H9 (cell line): ENCODE measurements around the gene ERMN. TPM values are rescaled to one million over a fixed set of nuclear protein-coding genes. Genes with fewer than 3 reads are reported as not detected.

Experiments used
- DNase-seq: peaks from one replicate; pipeline ENCODE4 v3.0.0-alpha.2; 2017
- H2AFZ ChIP-seq: one replicate; pipeline ENCODE4 v1.6.1; 2013; ENCODE audit warnings: mild to moderate bottlenecking, low read length, control low read depth, moderate library complexity
- H2AK5ac ChIP-seq: 2 replicates; pipeline ENCODE4 v1.6.1; 2013; ENCODE audit warnings: low read length, control low read depth, mixed read lengths; ENCODE audit not compliant: insufficient read length
- H2BK120ac ChIP-seq: one replicate; pipeline ENCODE4 v1.6.1; 2013; ENCODE audit warnings: low read depth, mild to moderate bottlenecking, low read length, control low read depth, inconsistent platforms; ENCODE audit not compliant: poor library complexity, severe bottlenecking
- H2BK12ac ChIP-seq: 2 replicates; pipeline ENCODE4 v1.6.1; 2013; ENCODE audit warnings: low read length, control low read depth, mixed read lengths, low read depth; ENCODE audit not compliant: insufficient read length
- H2BK15ac ChIP-seq: 2 replicates; pipeline ENCODE4 v1.6.1; 2013; ENCODE audit warnings: low read depth, low read length, control low read depth
- H2BK20ac ChIP-seq: one replicate; pipeline ENCODE4 v1.6.1; 2013; ENCODE audit warnings: low read depth, mild to moderate bottlenecking, low read length, control low read depth, inconsistent platforms; ENCODE audit not compliant: poor library complexity, severe bottlenecking
- H2BK5ac ChIP-seq: 2 replicates; pipeline ENCODE4 v1.6.1; 2013; ENCODE audit warnings: low read length, control low read depth, mixed read lengths; ENCODE audit not compliant: insufficient read length
- H3K14ac ChIP-seq: 2 replicates; pipeline ENCODE4 v1.6.1; 2013; ENCODE audit warnings: low read length, control low read depth; ENCODE audit not compliant: insufficient read depth
- H3K18ac ChIP-seq: 2 replicates; pipeline ENCODE4 v1.6.1; 2013; ENCODE audit warnings: low read depth, mild to moderate bottlenecking, mixed read lengths, low read length, control low read depth; ENCODE audit not compliant: insufficient read length
- H3K23ac ChIP-seq: 2 replicates; pipeline ENCODE4 v1.6.1; 2013; ENCODE audit warnings: low read length, control low read depth, mixed read lengths, low read depth; ENCODE audit not compliant: insufficient read length
- H3K23me2 ChIP-seq: 2 replicates; pipeline ENCODE4 v1.6.1; 2013; ENCODE audit warnings: low read depth, mild to moderate bottlenecking, mixed read lengths, low read length, control low read depth; ENCODE audit not compliant: insufficient read length, poor library complexity, severe bottlenecking
- H3K27ac ChIP-seq: 2 replicates; pipeline ENCODE4 v1.5.1; 2013; ENCODE audit warnings: low read length, control low read depth, mixed read lengths, low read depth; ENCODE audit not compliant: insufficient read length
- H3K27me3 ChIP-seq: 2 replicates; pipeline ENCODE4 v1.6.1; 2013; ENCODE audit warnings: low read length, control low read depth, inconsistent platforms; ENCODE audit not compliant: insufficient read depth
- H3K4ac ChIP-seq: 2 replicates; pipeline ENCODE4 v1.6.1; 2013; ENCODE audit warnings: low read depth, mild to moderate bottlenecking, control low read depth, inconsistent platforms, low read length, moderate library complexity
- H3K4me1 ChIP-seq: 2 replicates; pipeline ENCODE4 v1.6.1; 2013; ENCODE audit warnings: low read length, control low read depth, inconsistent platforms; ENCODE audit not compliant: insufficient read depth
- H3K4me2 ChIP-seq: 2 replicates; pipeline ENCODE4 v1.6.1; 2013; ENCODE audit warnings: low read length, control low read depth, mixed read lengths; ENCODE audit not compliant: insufficient read length, insufficient read depth
- H3K56ac ChIP-seq: 2 replicates; pipeline ENCODE4 v1.6.1; 2013; ENCODE audit warnings: low read depth, mild to moderate bottlenecking, mixed read lengths, low read length, control low read depth; ENCODE audit not compliant: insufficient read length
- H3K79me1 ChIP-seq: 2 replicates; pipeline ENCODE4 v1.6.1; 2013; ENCODE audit warnings: low read depth, mild to moderate bottlenecking, moderate library complexity, low read length, control low read depth, inconsistent platforms; ENCODE audit not compliant: insufficient read depth, poor library complexity, severe bottlenecking
- H3K79me2 ChIP-seq: 2 replicates; pipeline ENCODE4 v1.6.1; 2013; ENCODE audit warnings: low read length, control low read depth, inconsistent platforms; ENCODE audit not compliant: insufficient read depth
- H3K9ac ChIP-seq: 2 replicates; pipeline ENCODE4 v1.6.1; 2013; ENCODE audit warnings: low read length, control low read depth, mixed read lengths; ENCODE audit not compliant: insufficient read length; ENCODE audit errors: extremely low read depth
- H3K9me3 ChIP-seq: one replicate; pipeline ENCODE4 v1.6.1; 2013; ENCODE audit warnings: low read depth, low read length, inconsistent platforms; ENCODE audit not compliant: control insufficient read depth
- H3T11ph ChIP-seq: one replicate; pipeline ENCODE4 v1.6.1; 2013; ENCODE audit warnings: mild to moderate bottlenecking, low read length, control low read depth, inconsistent platforms
- H4K20me1 ChIP-seq: one replicate; pipeline ENCODE4 v1.6.1; 2013; ENCODE audit not compliant: control insufficient read depth, insufficient read length, insufficient read depth
- H4K5ac ChIP-seq: 2 replicates; pipeline ENCODE4 v1.6.1; 2013; ENCODE audit warnings: low read depth, mild to moderate bottlenecking, mixed read lengths, low read length, control low read depth; ENCODE audit not compliant: insufficient read length
- H4K8ac ChIP-seq: replicated peaks from 2 replicates; pipeline ENCODE4 v1.6.1; 2013; ENCODE audit warnings: low read length, control low read depth, mixed read lengths, low read depth; ENCODE audit not compliant: insufficient read length
- H4K91ac ChIP-seq: 2 replicates; pipeline ENCODE4 v1.6.1; 2013; ENCODE audit warnings: low read depth, mild to moderate bottlenecking, moderate library complexity, mixed read lengths, low read length, control low read depth; ENCODE audit not compliant: insufficient read length
- H3K27ac Mint-ChIP-seq, 3 experiments: 2 replicates in 2 of 3; 3 replicates in 1 of 3; pipeline ENCODE4 v1.8.0; 2020 to 2021; ENCODE audit warnings: mixed read lengths in 3 of 3, mild to moderate bottlenecking in 1 of 3, moderate library complexity in 1 of 3
- H3K27me3 Mint-ChIP-seq: 2 replicates; pipeline ENCODE4 v1.8.0; 2021; ENCODE audit warnings: low read depth, mild to moderate bottlenecking, moderate library complexity, mixed read lengths
- H3K36me3 Mint-ChIP-seq, 3 experiments: 2 replicates in 2 of 3; 3 replicates in 1 of 3; pipeline ENCODE4 v1.8.0; 2020 to 2021; ENCODE audit warnings: low read depth in 3 of 3, mixed read lengths in 3 of 3; ENCODE audit not compliant: insufficient read depth in 1 of 3
- H3K4me1 Mint-ChIP-seq, 2 experiments: 2 replicates each; pipeline ENCODE4 v1.8.0; 2020; ENCODE audit warnings: mixed read lengths in 2 of 2
- H3K4me3 Mint-ChIP-seq, 2 experiments: 2 replicates in 1 of 2; 3 replicates in 1 of 2; pipeline ENCODE4 v1.8.0; 2020 to 2021; ENCODE audit warnings: mild to moderate bottlenecking in 2 of 2, mixed read lengths in 2 of 2, moderate library complexity in 1 of 2
- H3K9me3 Mint-ChIP-seq, 2 experiments: 2 replicates in 1 of 2; 3 replicates in 1 of 2; pipeline ENCODE4 v1.8.0; 2020; ENCODE audit warnings: mild to moderate bottlenecking in 2 of 2, mixed read lengths in 2 of 2, moderate library complexity in 1 of 2
- total RNA-seq: library from RNA; stranded (reverse); gene quantifications from 2 replicates; pipeline ENCODE4 v1.2.1, GENCODE V29; 2021
- TF ChIP-seq, protein P1 (sequence below): fragments of 200-600 bp; sonication (generic); conservative IDR thresholded peaks from 3 replicates; pipeline ENCODE4 v1.8.0; 2021; ENCODE audit warnings: antibody characterized with exemption, mild to moderate bottlenecking

The ERMN gene
- total RNA-seq, 1 experiment from 2014 or later: 0.48 TPM

DNA sequence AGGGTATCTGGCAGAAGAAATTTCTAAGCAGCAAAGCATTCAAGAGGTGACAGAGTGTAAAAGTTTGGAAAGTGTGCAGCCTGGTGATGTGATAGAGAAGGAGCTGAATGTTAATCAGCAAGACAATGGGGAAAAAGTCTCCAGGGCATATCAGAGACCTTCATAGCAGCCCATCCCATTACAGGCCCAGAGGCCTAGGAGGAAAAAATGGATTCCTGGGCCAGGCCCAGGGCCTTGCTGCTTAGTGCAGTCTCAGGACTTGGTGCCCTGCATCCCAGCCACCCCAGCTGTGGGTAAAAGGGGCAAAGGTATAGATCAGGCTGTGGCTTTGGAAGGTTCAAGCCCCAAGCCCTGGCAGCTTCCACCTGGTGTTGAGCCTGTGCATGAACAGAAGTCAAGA, 35.9 kb upstream of the ERMN start:
- H4K8ac ChIP-seq: no peak overlapping the region
- no peak overlapping the region for H2BK12ac ChIP-seq
- no peaks in the 10 kb centered on the region for H3K27me3 ChIP-seq
- H2BK5ac ChIP-seq: no peak overlapping the region
- H3K23me2 ChIP-seq: no peaks in the 10 kb centered on the region
- no peak overlapping the region for H2BK120ac ChIP-seq
- Mint-ChIP-seq H3K9me3 (peaks cover 20 to 22% of the 10 kb centered on the region in 2 experiments), H3K27ac (no peak overlapping the region), H3K27me3 (no peaks in the 10 kb centered on the region; the same call in none of the 2 replicates), H3K4me1 (no peaks in the 10 kb centered on the region), H3K36me3 (peaks cover 7 to 22% (median 12%) of the 10 kb centered on the region in 3 experiments), H3K4me3 (no peak overlapping the region)
- H3T11ph ChIP-seq: no peak overlapping the region
- no peaks in the 10 kb centered on the region for H3K4me1 ChIP-seq
- no peak for DNase-seq
- no peak overlapping the region for H2BK15ac ChIP-seq
- no peak overlapping the region for H4K91ac ChIP-seq
- no peak overlapping the region for H3K18ac ChIP-seq
- no peak overlapping the region for H2AK5ac ChIP-seq
- TF ChIP-seq, protein P1, sequence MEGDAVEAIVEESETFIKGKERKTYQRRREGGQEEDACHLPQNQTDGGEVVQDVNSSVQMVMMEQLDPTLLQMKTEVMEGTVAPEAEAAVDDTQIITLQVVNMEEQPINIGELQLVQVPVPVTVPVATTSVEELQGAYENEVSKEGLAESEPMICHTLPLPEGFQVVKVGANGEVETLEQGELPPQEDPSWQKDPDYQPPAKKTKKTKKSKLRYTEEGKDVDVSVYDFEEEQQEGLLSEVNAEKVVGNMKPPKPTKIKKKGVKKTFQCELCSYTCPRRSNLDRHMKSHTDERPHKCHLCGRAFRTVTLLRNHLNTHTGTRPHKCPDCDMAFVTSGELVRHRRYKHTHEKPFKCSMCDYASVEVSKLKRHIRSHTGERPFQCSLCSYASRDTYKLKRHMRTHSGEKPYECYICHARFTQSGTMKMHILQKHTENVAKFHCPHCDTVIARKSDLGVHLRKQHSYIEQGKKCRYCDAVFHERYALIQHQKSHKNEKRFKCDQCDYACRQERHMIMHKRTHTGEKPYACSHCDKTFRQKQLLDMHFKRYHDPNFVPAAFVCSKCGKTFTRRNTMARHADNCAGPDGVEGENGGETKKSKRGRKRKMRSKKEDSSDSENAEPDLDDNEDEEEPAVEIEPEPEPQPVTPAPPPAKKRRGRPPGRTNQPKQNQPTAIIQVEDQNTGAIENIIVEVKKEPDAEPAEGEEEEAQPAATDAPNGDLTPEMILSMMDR: no peak
- no peaks in the 10 kb centered on the region for H3K9me3 ChIP-seq
- no peaks in the 10 kb centered on the region for H3K79me1 ChIP-seq
- H3K4me2 ChIP-seq: no peak overlapping the region
- H2BK20ac ChIP-seq: no peak overlapping the region
- no peaks in the 10 kb centered on the region for H3K79me2 ChIP-seq
- no peak overlapping the region for H3K27ac ChIP-seq
- no peaks in the 10 kb centered on the region for H4K20me1 ChIP-seq
- no peak overlapping the region for H3K56ac ChIP-seq
- H3K9ac ChIP-seq: no peak overlapping the region
- H3K23ac ChIP-seq: no peak overlapping the region
- no peak overlapping the region for H3K14ac ChIP-seq
- no peak overlapping the region for H3K4ac ChIP-seq
- H2AFZ ChIP-seq: no peak overlapping the region
- no peak overlapping the region for H4K5ac ChIP-seq
